NT2/D1 (cell line): ENCODE results near the gene LVRN.

Source experiments
- DNase-seq: peaks from one replicate; pipeline ENCODE4 v3.0.0-alpha.2; 2011; ENCODE audit warnings: low read depth, low spot score
- H3K27me3 ChIP-seq: 2 replicates; pipeline ENCODE4 v1.6.0; 2011; ENCODE audit warnings: mild to moderate bottlenecking; ENCODE audit not compliant: insufficient read length, insufficient read depth
- H3K36me3 ChIP-seq: 2 replicates; pipeline ENCODE4 v1.6.1; 2011; ENCODE audit warnings: mild to moderate bottlenecking, low read length, mixed read lengths; ENCODE audit not compliant: insufficient read depth, insufficient read length
- H3K4me1 ChIP-seq: 2 replicates; pipeline ENCODE4 v1.5.1; 2011; ENCODE audit not compliant: insufficient read depth, insufficient read length
- H3K4me3 ChIP-seq: 2 replicates; pipeline ENCODE4 v1.5.1; 2011; ENCODE audit warnings: low read depth; ENCODE audit not compliant: insufficient read length
- H3K9ac ChIP-seq: 2 replicates; pipeline ENCODE4 v1.6.0; 2011; ENCODE audit warnings: low read depth; ENCODE audit not compliant: insufficient read length
- H3K9me3 ChIP-seq: 2 replicates; pipeline ENCODE4 v1.5.1; 2011; ENCODE audit warnings: mild to moderate bottlenecking, low read length; ENCODE audit not compliant: insufficient read depth
- SUZ12 ChIP-seq: IDR thresholded peaks from 2 replicates; pipeline ENCODE4 v1.6.1; 2011; ENCODE audit not compliant: insufficient read length, insufficient read depth; ENCODE audit errors: extremely low read depth
- YY1 ChIP-seq: IDR thresholded peaks from 2 replicates; pipeline ENCODE4 v1.6.1; 2011; ENCODE audit not compliant: insufficient read length, insufficient read depth
- ZNF274 ChIP-seq: IDR thresholded peaks from 2 replicates; pipeline ENCODE4 v1.6.1; 2011; ENCODE audit warnings: mild to moderate bottlenecking, low read depth, low read length

The LVRN gene

GRCh38 chr5:116076496-116076895 lies 114.2 kb downstream of the LVRN start:
- H3K9me3 ChIP-seq, result no peaks in the 10 kb centered on the region
- H3K9ac ChIP-seq, result no peak overlapping the region
- no peak for DNase-seq
- no peaks in the 10 kb centered on the region for H3K36me3 ChIP-seq
- H3K4me3 ChIP-seq, result no peak overlapping the region
- no peaks in the 10 kb centered on the region for H3K4me1 ChIP-seq
- TF ChIP-seq SUZ12 (no peak), ZNF274 (no peak), YY1 (no peak)
- H3K27me3 ChIP-seq, result no peaks in the 10 kb centered on the region
